ENCODE results near the gene VAV3.

GRCh38 chr1:107963008-107963407 is 2.0 kb downstream of the VAV3 start:
- TF ChIP-seq CTCF (IDR thresholded peaks at IDR 0.05; ENCODE audit: control extremely low read depth in 1 of 3, insufficient read depth in 1 of 3, low read depth in 1 of 3, low read length in 3 of 3) (no peak), FOSL1 (IDR thresholded peaks at IDR 0.05; ENCODE audit: insufficient read depth, low read depth, low read length) (no peak), ATF2 (IDR thresholded peaks at IDR 0.05; ENCODE audit: low read length) (no peak), BACH1 (IDR thresholded peaks at IDR 0.05; ENCODE audit: low read length) (no peak), TCF12 (IDR thresholded peaks at IDR 0.05; ENCODE audit: low read depth, low read length) (no peak), CREB1 (IDR thresholded peaks at IDR 0.05) (no peak), SIN3A (conservative IDR thresholded peaks at IDR 0.05 in 1 of 2, IDR thresholded peaks at IDR 0.05 in 1 of 2; ENCODE audit: low read depth in 1 of 2, low read length in 2 of 2) (no peak), CBX8 (IDR thresholded peaks at IDR 0.05; ENCODE audit: borderline replicate concordance, low read depth, low read length) (no peak)
